OCI-LY7 (cell line): Measurements from ENCODE around the gene MAOB. TPM values are rescaled to one million over a fixed set of nuclear protein-coding genes. Genes with fewer than 3 reads are reported as not detected.

Source experiments
- BruUV-seq: library from RNA; stranded (reverse); fragments of 400-500 nt; replicated peaks from 2 replicates; lab custom pipeline; 2021; lab: Mats Ljungman, UMichigan
- CTCF ChIA-PET: fragments of 300-600 bp; sonication (Branson Sonifier 250); formaldehyde crosslinking; loops from one replicate; lab custom pipeline; 2022; ENCODE audit warnings: antibody characterized with exemption; ENCODE audit not compliant: unreplicated experiment; lab: Charles Lee
- POLR2A ChIA-PET: fragments of 300-600 bp; sonication (Branson Sonifier 250); formaldehyde crosslinking; loops from one replicate; lab custom pipeline; 2022; ENCODE audit warnings: antibody characterized with exemption; lab: Charles Lee
- DNase-seq: peaks from one replicate; pipeline ENCODE4 v3.0.0-alpha.2; 2015; ENCODE audit warnings: low spot score
- H2AFZ ChIP-seq: fragments of 200-600 bp; sonication (generic), shearing (Covaris generic); 2 replicates; pipeline ENCODE4 v1.6.1; 2014; ENCODE audit warnings: mild to moderate bottlenecking, antibody characterized with exemption, low read length, moderate library complexity
- H3K27ac ChIP-seq: fragments of 200-600 bp; sonication (generic); 2 replicates; pipeline ENCODE4 v1.5.1; 2014; ENCODE audit warnings: mixed run types, low read depth, mild to moderate bottlenecking, moderate library complexity, low read length, inconsistent platforms; ENCODE audit not compliant: poor library complexity, severe bottlenecking
- H3K36me3 ChIP-seq: fragments of 200-600 bp; sonication (generic); 2 replicates; pipeline ENCODE4 v1.6.1; 2014; ENCODE audit warnings: mild to moderate bottlenecking, antibody characterized with exemption, low read length, moderate library complexity, mixed read lengths; ENCODE audit not compliant: insufficient read depth
- H3K4me1 ChIP-seq: fragments of 200-600 bp; sonication (generic); 2 replicates; pipeline ENCODE4 v1.5.1; 2014; ENCODE audit warnings: mild to moderate bottlenecking, low read length; ENCODE audit not compliant: insufficient read depth, poor library complexity, severe bottlenecking
- H3K4me2 ChIP-seq: fragments of 200-600 bp; sonication (generic); 2 replicates; pipeline ENCODE4 v1.6.1; 2014; ENCODE audit warnings: mild to moderate bottlenecking, low read length
- H3K4me3 ChIP-seq: fragments of 200-600 bp; sonication (generic); 2 replicates; pipeline ENCODE4 v1.5.1; 2014; ENCODE audit warnings: mild to moderate bottlenecking, low read depth, low read length; ENCODE audit not compliant: poor library complexity, severe bottlenecking
- H3K79me2 ChIP-seq: fragments of 200-600 bp; sonication (generic); 2 replicates; pipeline ENCODE4 v1.6.1; 2016; ENCODE audit warnings: low read depth, mild to moderate bottlenecking, low read length, moderate library complexity, mixed read lengths; ENCODE audit not compliant: insufficient read depth
- H3K9me2 ChIP-seq: fragments of 200-600 bp; sonication (generic); 2 replicates; pipeline ENCODE4 v1.6.1; 2016; ENCODE audit warnings: mild to moderate bottlenecking, low read length, mixed read lengths; ENCODE audit not compliant: insufficient read depth
- H3K9me3 ChIP-seq: fragments of 200-600 bp; sonication (generic); 2 replicates; pipeline ENCODE4 v1.6.1; 2014; ENCODE audit warnings: mild to moderate bottlenecking, mixed run types, low read length, mixed read lengths
- H4K20me1 ChIP-seq: fragments of 200-600 bp; sonication (generic); 2 replicates; pipeline ENCODE4 v1.6.1; 2014; ENCODE audit warnings: mild to moderate bottlenecking, antibody characterized with exemption, low read length, moderate library complexity, mixed read lengths; ENCODE audit not compliant: insufficient read depth
- CTCF ChIP-seq: fragments of 200-600 bp; sonication (generic); conservative IDR thresholded peaks from 2 replicates; pipeline ENCODE4 v1.5.1; 2014; ENCODE audit warnings: mild to moderate bottlenecking, antibody characterized with exemption, low read length, moderate library complexity, mixed read lengths
- EZH2phosphoT487 ChIP-seq: fragments of 200-600 bp; sonication (generic); IDR thresholded peaks from 2 replicates; pipeline ENCODE4 v1.6.1; 2018; ENCODE audit warnings: low read depth, borderline replicate concordance, mild to moderate bottlenecking, mixed run types, antibody characterized with exemption, low read length, moderate library complexity, mixed read lengths
- intact Hi-C: fragments of 100-400 bp; cut with micrococcal nuclease; formaldehyde crosslinking; loops from one replicate; pipeline ENCODE4 v1.10.0; 2022; ENCODE audit not compliant: unreplicated experiment
- total RNA-seq, 2 experiments: library from RNA; depleted of rRNA in 1 of 2; stranded (reverse); fragments of >200 nt in 1 of 2; shearing (Covaris generic) in 1 of 2; gene quantifications; 2 replicates each; pipeline ENCODE4 v1.2.3, GENCODE V29; 2014 to 2022

The MAOB gene
- total RNA-seq, 2 experiments from 2014 or later = not detected

GRCh38 chrX:43909141-43909540 is 26.9 kb upstream of the MAOB start:
- H2AFZ ChIP-seq = no peak overlapping the region
- H3K9me2 ChIP-seq = no peaks in the 10 kb centered on the region
- no peak for DNase-seq
- intact Hi-C loops = no loop called here
- TF ChIP-seq EZH2phosphoT487 (no peak), CTCF (no peak)
- H3K36me3 ChIP-seq = no peaks in the 10 kb centered on the region
- H3K4me1 ChIP-seq = no peaks in the 10 kb centered on the region
- BruUV-seq = no TSS peak
- ChIA-PET POLR2A (no interaction called here), CTCF (no interaction called here)
- H3K4me3 ChIP-seq = no peak overlapping the region
- no peaks in the 10 kb centered on the region for H3K9me3 ChIP-seq
- H4K20me1 ChIP-seq = no peaks in the 10 kb centered on the region
- no peak overlapping the region for H3K27ac ChIP-seq
- no peak overlapping the region for H3K4me2 ChIP-seq
- no peaks in the 10 kb centered on the region for H3K79me2 ChIP-seq

GRCh38 chrX:43899878-43900815 is 17.9 kb upstream of the MAOB start:
- CTCF ChIA-PET = no interaction called here
- no peak overlapping the region for H3K4me2 ChIP-seq
- no peak for TF ChIP-seq EZH2phosphoT487
- no peak for TF ChIP-seq CTCF
- H3K4me1 ChIP-seq = no peaks in the 10 kb centered on the region
- no peak overlapping the region for H3K27ac ChIP-seq
- no peak for DNase-seq
- no peaks in the 10 kb centered on the region for H3K79me2 ChIP-seq
- H2AFZ ChIP-seq = no peak overlapping the region
- intact Hi-C loops = no loop called here
- no TSS peak for BruUV-seq
- no peak overlapping the region for H3K4me3 ChIP-seq
- POLR2A ChIA-PET = interaction anchor here (0.6 to 0.9 kb wide), 2 partner anchors 15 to 798 kb away, joined by 4 read pairs; no protein-coding TSS in a partner anchor
- no peaks in the 10 kb centered on the region for H3K9me2 ChIP-seq
- no peaks in the 10 kb centered on the region for H3K9me3 ChIP-seq
- no peaks in the 10 kb centered on the region for H3K36me3 ChIP-seq
- H4K20me1 ChIP-seq = no peaks in the 10 kb centered on the region

GRCh38 chrX:43898406-43899035 is 16.3 kb upstream of the MAOB start:
- no peak overlapping the region for H3K4me2 ChIP-seq
- no peak overlapping the region for H3K4me3 ChIP-seq
- H4K20me1 ChIP-seq = no peaks in the 10 kb centered on the region
- H3K4me1 ChIP-seq = no peaks in the 10 kb centered on the region
- H2AFZ ChIP-seq = no peak overlapping the region
- no peaks in the 10 kb centered on the region for H3K9me2 ChIP-seq
- no peaks in the 10 kb centered on the region for H3K79me2 ChIP-seq
- no peak for TF ChIP-seq EZH2phosphoT487
- no peak for TF ChIP-seq CTCF
- POLR2A ChIA-PET = no interaction called here
- no peaks in the 10 kb centered on the region for H3K36me3 ChIP-seq
- CTCF ChIA-PET = no interaction called here
- no TSS peak for BruUV-seq
- H3K9me3 ChIP-seq = no peaks in the 10 kb centered on the region
- intact Hi-C loops = no loop called here
- H3K27ac ChIP-seq = no peak overlapping the region
- DNase-seq = no peak
